K562 (cell line): ENCODE measurements around the gene PATE3.

Experiments
- CHD7 ChIP-seq: fragments of 200-600 bp; sonication (generic); IDR thresholded peaks from one replicate; pipeline ENCODE4 v1.6.1; 2012; ENCODE audit warnings: mild to moderate bottlenecking, low read depth, low read length, inconsistent platforms
- COPS2 ChIP-seq: fragments of 450-650 bp; conservative IDR thresholded peaks from 2 replicates; pipeline ENCODE4 v1.6.1; 2016; ENCODE audit warnings: mild to moderate bottlenecking, moderate library complexity
- CTCF ChIP-seq, 3 experiments: IDR thresholded peaks in 2 of 3; conservative IDR thresholded peaks in 1 of 3; 2 replicates each; pipeline ENCODE4 v1.5.1; 2011 to 2012; ENCODE audit warnings: low read length in 3 of 3, mild to moderate bottlenecking in 3 of 3, control low read depth in 2 of 3, improper control_type of control experiment in 1 of 3, inconsistent platforms in 1 of 3, low read depth in 1 of 3, mixed read lengths in 1 of 3, moderate library complexity in 1 of 3; ENCODE audit not compliant: insufficient read depth in 2 of 3
- E2F3 ChIP-seq: fragments of 250-450 bp; sonication (Bioruptor Pico); IDR thresholded peaks from 2 replicates; pipeline ENCODE4 v1.4.0; 2020; ENCODE audit warnings: mild to moderate bottlenecking
- EP300 ChIP-seq: IDR thresholded peaks from 2 replicates; pipeline ENCODE4 v1.6.1; 2012; ENCODE audit warnings: low read length, improper control_type of control experiment
- ERF ChIP-seq: fragments of 450-650 bp; formaldehyde crosslinking; IDR thresholded peaks from 2 replicates; pipeline ENCODE4 v1.4.0; 2020; ENCODE audit warnings: mild to moderate bottlenecking, mixed read lengths
- HNRNPL ChIP-seq: fragments of 200-400 bp; formaldehyde crosslinking; IDR thresholded peaks from 2 replicates; pipeline ENCODE4 v1.6.1; 2017; ENCODE audit warnings: low read depth, mild to moderate bottlenecking, low read length
- TAF1 ChIP-seq: IDR thresholded peaks from 2 replicates; pipeline ENCODE4 v1.6.1; 2011; ENCODE audit warnings: mild to moderate bottlenecking, low read length, moderate library complexity; ENCODE audit not compliant: insufficient read depth, control insufficient read depth, severe bottlenecking; ENCODE audit errors: extremely low read depth
- ZBTB33 ChIP-seq: sonication (generic); formaldehyde crosslinking; IDR thresholded peaks from 2 replicates; pipeline ENCODE4 v1.8.1; 2023; ENCODE audit warnings: mild to moderate bottlenecking, missing genetic modification reagents
- ZNF217 ChIP-seq: sonication (generic); formaldehyde crosslinking; IDR thresholded peaks from 2 replicates; pipeline ENCODE4 v1.8.0; 2022; ENCODE audit warnings: mild to moderate bottlenecking, missing genetic modification reagents
- ZNF263 ChIP-seq: sonication (generic); formaldehyde crosslinking; IDR thresholded peaks from 2 replicates; pipeline ENCODE4 v1.8.0; 2022; ENCODE audit warnings: mild to moderate bottlenecking, missing genetic modification reagents, borderline replicate concordance
- ZNF274 ChIP-seq: IDR thresholded peaks from 2 replicates; pipeline ENCODE4 v1.6.1; 2011; ENCODE audit warnings: low read depth, mild to moderate bottlenecking, low read length, moderate library complexity, borderline replicate concordance

GRCh38 chr11:125778728-125779127 is 9.2 kb upstream of the PATE3 start, which contains the start of gene PATE2:
- TF ChIP-seq EP300 (no peak), ERF (CRISPR knock-in tag) (no peak), ZNF263 (no peak), COPS2 (no peak), CHD7 (no peak), HNRNPL (no peak), ZBTB33 (CRISPR knock-in tag) (no peak), CTCF (IDR thresholded peaks at IDR 0.05 in 2 of 3, conservative IDR thresholded peaks at IDR 0.05 in 1 of 3; ENCODE audit: insufficient read depth in 2 of 3, low read depth in 1 of 3, low read length in 3 of 3) (no peak), E2F3 (no peak), TAF1 (no peak), ZNF274 (no peak), ZNF217 (CRISPR knock-in tag) (no peak)
